HepG2 (cell line): ENCODE results near the gene CDK3. TPM values are rescaled to one million over a fixed set of nuclear protein-coding genes. Genes with fewer than 3 reads are reported as not detected.
"Not testable (repeated sequence)": the region's sequence is repeated elsewhere in the genome, so short reads cannot be mapped to it uniquely, and the experiment has no call there.

ENCODE experiments used
- ATAC-seq: fragments of 200-7000 bp; cut with Tn5 transposase; 3 replicates; pipeline ENCODE4 v1.9.1; 2020; ENCODE audit warnings: mild to moderate bottlenecking, moderate library complexity
- BruUV-seq: library from RNA; stranded (reverse); fragments of 400-500 nt; replicated peaks from 2 replicates; lab custom pipeline; 2021; lab: Mats Ljungman, UMichigan
- CTCF ChIA-PET: fragments of 300-600 bp; formaldehyde crosslinking; extraction: SDS; loops from one replicate; lab custom pipeline; 2021; ENCODE audit warnings: low total read pairs, inconsistent platforms, low intra/inter-chr PET ratio; lab: Yijun Ruan, JAX
- POLR2A ChIA-PET: fragments of 350-600 bp; sonication (Branson Sonifier 250); formaldehyde crosslinking; loops from one replicate; lab custom pipeline; 2020; ENCODE audit warnings: antibody characterized with exemption, inconsistent platforms; lab: Yijun Ruan, JAX
- DNase-seq: peaks from one replicate; pipeline ENCODE4 v3.0.0-alpha.2; 2015; ENCODE audit warnings: low spot score
- FAIRE-seq: peaks from 3 replicates; lab custom pipeline; 2011; peaks lifted over from hg19 to GRCh38; lab: Jason Lieb, UNC
- H2AFZ ChIP-seq: one replicate; pipeline ENCODE4 v1.6.1; 2011; ENCODE audit warnings: low read length, inconsistent platforms
- H3K27ac ChIP-seq: fragments of 300-600 bp; 3 replicates; pipeline ENCODE4 v1.8.0; 2011; ENCODE audit warnings: mixed run types, mild to moderate bottlenecking, mixed read lengths, low read length, inconsistent platforms; ENCODE audit not compliant: insufficient read depth; ENCODE audit errors: extremely low read length
- H3K27me3 ChIP-seq, 2 experiments: fragments of 200-600 bp in 1 of 2; 2 replicates in 1 of 2; 3 replicates in 1 of 2; pipeline versions ENCODE4 v1.6.0 to v1.8.0; 2011; ENCODE audit warnings: low read length in 2 of 2, mild to moderate bottlenecking in 2 of 2, moderate library complexity in 2 of 2, inconsistent platforms in 1 of 2; ENCODE audit not compliant: insufficient read depth in 2 of 2, control insufficient read depth in 1 of 2
- H3K36me3 ChIP-seq, 2 experiments: fragments of 200-600 bp in 1 of 2; replicated peaks in 1 of 2; 2 replicates in 1 of 2; 3 replicates in 1 of 2; pipeline versions ENCODE4 v1.5.1 to v1.8.0; 2011; ENCODE audit warnings: low read length in 2 of 2, inconsistent platforms in 1 of 2; ENCODE audit not compliant: insufficient read depth in 2 of 2, control insufficient read depth in 1 of 2
- H3K4me1 ChIP-seq: 2 replicates; pipeline ENCODE4 v1.5.1; 2012; ENCODE audit warnings: low read length, inconsistent platforms; ENCODE audit not compliant: insufficient read depth
- H3K4me2 ChIP-seq: 2 replicates; pipeline ENCODE4 v1.6.0; 2011; ENCODE audit warnings: low read depth, low read length, inconsistent platforms
- H3K4me3 ChIP-seq, 3 experiments: fragments of 200-600 bp in 1 of 3; sonication (generic), shearing (Covaris generic) in 1 of 3; replicated peaks in 1 of 3; 2 replicates each; pipeline ENCODE4 v1.5.1; 2011 to 2016; ENCODE audit warnings: low read length in 3 of 3, inconsistent platforms in 2 of 3, low read depth in 2 of 3, mild to moderate bottlenecking in 2 of 3, control low read depth in 1 of 3, mixed read lengths in 1 of 3; ENCODE audit not compliant: insufficient read depth in 1 of 3
- H3K79me2 ChIP-seq: one replicate; pipeline ENCODE4 v1.6.1; 2011; ENCODE audit warnings: low read length, inconsistent platforms; ENCODE audit not compliant: insufficient read depth
- H3K9ac ChIP-seq: 2 replicates; pipeline ENCODE4 v1.6.0; 2011; ENCODE audit warnings: mild to moderate bottlenecking, low read depth, low read length, inconsistent platforms; ENCODE audit not compliant: insufficient read depth
- H3K9me3 ChIP-seq: 2 replicates; pipeline ENCODE4 v1.5.1; 2012; ENCODE audit warnings: mild to moderate bottlenecking, low read length
- H4K20me1 ChIP-seq: 2 replicates; pipeline ENCODE4 v1.6.0; 2011; ENCODE audit warnings: inconsistent platforms, mild to moderate bottlenecking, low read length, moderate library complexity; ENCODE audit not compliant: insufficient read depth
- DRAP1 ChIP-seq: IDR thresholded peaks from 2 replicates; pipeline ENCODE4 v1.6.1; 2016; ENCODE audit warnings: missing genetic modification reagents, missing compliant biosample characterization
- ETS1 ChIP-seq: sonication (generic); formaldehyde crosslinking; IDR thresholded peaks from 2 replicates; pipeline ENCODE4 v1.4.0; 2020; ENCODE audit warnings: missing genetic modification reagents
- ETV5 ChIP-seq: IDR thresholded peaks from 2 replicates; pipeline ENCODE4 v1.6.1; 2018; ENCODE audit warnings: missing biosample characterization, missing genetic modification reagents, inconsistent platforms, borderline replicate concordance
- MYPOP ChIP-seq: sonication (generic); formaldehyde crosslinking; IDR thresholded peaks from 2 replicates; pipeline ENCODE4 v1.8.1; 2023; ENCODE audit warnings: mild to moderate bottlenecking, moderate library complexity, missing genetic modification reagents
- REST ChIP-seq, 2 experiments: IDR thresholded peaks; 2 replicates each; pipeline ENCODE4 v1.6.1; 2011 to 2012; ENCODE audit warnings: low read length in 2 of 2, borderline replicate concordance in 1 of 2, low read depth in 1 of 2, mild to moderate bottlenecking in 1 of 2, moderate library complexity in 1 of 2
- ZFP37 ChIP-seq: sonication (generic); formaldehyde crosslinking; IDR thresholded peaks from 2 replicates; pipeline ENCODE4 v1.4.0; 2020; ENCODE audit warnings: missing genetic modification reagents, borderline replicate concordance
- ZMYM3 ChIP-seq: sonication (generic); formaldehyde crosslinking; IDR thresholded peaks from 2 replicates; pipeline ENCODE4 v1.5.1; 2020; ENCODE audit warnings: mild to moderate bottlenecking, missing genetic modification reagents
- ZNF367 ChIP-seq: sonication (generic); formaldehyde crosslinking; IDR thresholded peaks from 2 replicates; pipeline ENCODE4 v1.4.0; 2020; ENCODE audit warnings: missing genetic modification reagents, borderline replicate concordance
- ZNF501 ChIP-seq: sonication (generic); formaldehyde crosslinking; IDR thresholded peaks from 2 replicates; pipeline ENCODE4 v1.5.1; 2020; ENCODE audit warnings: mild to moderate bottlenecking, moderate library complexity, missing genetic modification reagents
- ZNF687 ChIP-seq: sonication (generic); formaldehyde crosslinking; IDR thresholded peaks from 2 replicates; pipeline ENCODE4 v1.5.1; 2020; ENCODE audit warnings: mild to moderate bottlenecking, missing genetic modification reagents, moderate library complexity
- WGBS: methylation state at CpG from one replicate; pipeline ENCODE4 v1.1.6; 2017; ENCODE audit warnings: low lambda C conversion rate; 5-methylcytosine and 5-hydroxymethylcytosine counted together
- in situ Hi-C: cut with HindIII; loops from 2 replicates; pipeline ENCODE4 v1.10.0; 2017; ENCODE audit warnings: low pct_unique_long_range_greater_than_20kb; ENCODE audit not compliant: extremely low pct_ligation_motif_present
- intact Hi-C: fragments of 100-400 bp; cut with micrococcal nuclease; formaldehyde crosslinking; loops from one replicate; pipeline ENCODE4 v1.10.0; 2022; ENCODE audit not compliant: unreplicated experiment
- polyA plus RNA-seq, 8 experiments: library from polyadenylated mRNA; depleted of rRNA in 3 of 8; stranded (reverse) in 7 of 8; unstranded in 1 of 8; fragments of >200 nt; fragmentation: Illumina TruSeq in 4 of 8; extraction: Trizol in 4 of 8; gene quantifications; 2 replicates each; pipeline versions ENCODE4 v1.2.1 to v1.2.3, GENCODE V29; 2011 to 2016; ENCODE audit warnings: low read depth in 4 of 8, missing spikeins in 1 of 8, mixed read lengths in 1 of 8; ENCODE audit not compliant: insufficient read depth in 1 of 8
- total RNA-seq, 5 experiments: library from RNA; depleted of rRNA; stranded (reverse); fragments of >200 nt; fragmentation: Illumina TruSeq; extraction: Trizol; gene quantifications; 2 replicates each; pipeline ENCODE4 v1.2.3, GENCODE V29; 2016; ENCODE audit warnings: low read depth in 1 of 5

CDK3 gene
- total and polyA plus RNA-seq, 2 of the 13 experiments (the other 11 are each of a cell fraction or from before 2014, with no cell fraction given) = 5.8 to 11.4 TPM

- TF ChIP-seq ETS1 (CRISPR knock-in tag) (no peak), REST (IDR thresholded peaks at IDR 0.05; ENCODE audit: borderline replicate concordance in 1 of 2, low read depth in 1 of 2, low read length in 2 of 2) (no peak)
- TF ChIP-seq, all 625 proteins: peak for 0
These were observed 30.0 kb upstream of the CDK3 start (continued) for GRCh38 chr17:75970626-75971025.

- POLR2A ChIA-PET = interaction anchor here (0.6 to 11.5 kb wide), 5 partner anchors 15 to 195 kb away, joined by 3 to 481 read pairs (median 19); partner anchors contain the start of genes CDK3 and MRPL38
- H3K36me3 ChIP-seq = peaks cover 8 to 36% of the 10 kb centered on the region in 2 experiments
- TF ChIP-seq DRAP1 (peak; percentile 11; the same call in 1 of the 2 replicates), ETV5 (CRISPR knock-in tag) (0 out of 2 replicates have a peak, but pooled peaks have one; percentile 21), ZFP37 (peak; percentile 64; the same call in 1 of the 2 replicates), ZNF687 (CRISPR knock-in tag) (peak; percentile 25; the same call in 1 of the 2 replicates), ZMYM3 (CRISPR knock-in tag) (peak; percentile 14; the same call in 1 of the 2 replicates), MYPOP (CRISPR knock-in tag) (peak; percentile 51; the same call in 1 of the 2 replicates), ZNF501 (CRISPR knock-in tag) (peak; percentile 71), ZNF367 (CRISPR knock-in tag) (0 out of 2 replicates have a peak, but pooled peaks have one; percentile 50)
- 92% methylated on average over 6 of the region's 6 CpGs for WGBS
- H3K4me1 ChIP-seq = peaks cover 80% of the 10 kb centered on the region
- H4K20me1 ChIP-seq, FAIRE-seq, DNase-seq, H2AFZ ChIP-seq, in situ Hi-C loops, BruUV-seq, CTCF ChIA-PET, intact Hi-C loops, H3K27me3 ChIP-seq, H3K9me3 ChIP-seq, ATAC-seq: not testable (repeated sequence)
- peak overlapping the region; percentile 87 for H3K4me2 ChIP-seq
- peak overlapping the region; percentile 91; the same call in 1 of the 2 replicates for H3K9ac ChIP-seq
- peak overlapping the region; percentile 99 for H3K27ac ChIP-seq
- H3K4me3 ChIP-seq = peak overlapping the region in 2 of 3 experiments; percentile 74 to 98; a peak in 4 of 6 replicates
- H3K79me2 ChIP-seq = peaks cover 71% of the 10 kb centered on the region
These were observed 25.5 kb upstream of the CDK3 start for GRCh38 chr17:75975187-75975586.
